A549 (cell line): ENCODE measurements around the gene CHML. TPM values are rescaled to one million over a fixed set of nuclear protein-coding genes. Genes with fewer than 3 reads are reported as not detected.
A peak's percentile ranks its signal among the peaks of the same experiment; 100 is the strongest.

ENCODE experiments used
- ATAC-seq, 2 experiments: fragments of 200-7000 bp in 1 of 2; fragments of >200 bp in 1 of 2; cut with Nextera tagmentation in 1 of 2; cut with Tn5 transposase in 1 of 2; 3 replicates each; pipeline versions ENCODE4 v1.8.0 to v1.9.1; 2018 to 2020; ENCODE audit warnings: mild to moderate bottlenecking in 1 of 2, moderate library complexity in 1 of 2
- CTCF ChIA-PET: fragments of 300-600 bp; sonication (Branson Sonifier 250); formaldehyde crosslinking; extraction: SDS; loops from one replicate; lab custom pipeline; 2021; ENCODE audit warnings: antibody characterized with exemption, inconsistent platforms; lab: Yijun Ruan, JAX
- POLR2A ChIA-PET: fragments of 350-600 bp; formaldehyde crosslinking; extraction: SDS; loops from one replicate; lab custom pipeline; 2021; ENCODE audit warnings: antibody characterized with exemption, inconsistent platforms; lab: Yijun Ruan, JAX
- DNase-seq, 2 experiments: peaks; one replicate each; pipeline versions ENCODE4 v3.0.0 to v3.0.0-alpha.2; 2011 to 2016; ENCODE audit warnings: low read depth in 1 of 2, low spot score in 1 of 2
- FAIRE-seq: peaks from 2 replicates; lab custom pipeline; 2011; peaks lifted over from hg19 to GRCh38; lab: Jason Lieb, UNC
- H3K27ac ChIP-seq, 2 experiments: fragments of >200 bp; sonication (Bioruptor Twin); formaldehyde crosslinking; 3 replicates each; pipeline ENCODE4 v1.5.1; 2016 to 2017
- H3K4me1 ChIP-seq: fragments of >200 bp; sonication (Bioruptor Twin); formaldehyde crosslinking; 3 replicates; pipeline ENCODE4 v1.6.1; 2016
- H3K4me2 ChIP-seq: fragments of >200 bp; sonication (Bioruptor Twin); formaldehyde crosslinking; 3 replicates; pipeline ENCODE4 v1.6.1; 2016
- H3K4me3 ChIP-seq: fragments of >200 bp; sonication (Bioruptor Twin); formaldehyde crosslinking; 3 replicates; pipeline ENCODE4 v1.5.1; 2016
- H3K9me3 ChIP-seq: fragments of >200 bp; sonication (Bioruptor Twin); formaldehyde crosslinking; 3 replicates; pipeline ENCODE4 v1.6.1; 2016
- BHLHE40 ChIP-seq: IDR thresholded peaks from 2 replicates; pipeline ENCODE4 v1.6.1; 2012; ENCODE audit warnings: low read depth, low read length, inconsistent platforms
- CBX2 ChIP-seq: fragments of 200-600 bp; sonication (generic); IDR thresholded peaks from 2 replicates; pipeline ENCODE4 v1.6.1; 2016; ENCODE audit warnings: low read depth, mild to moderate bottlenecking, borderline replicate concordance
- CBX8 ChIP-seq: fragments of 200-600 bp; sonication (generic); IDR thresholded peaks from 2 replicates; pipeline ENCODE4 v1.6.1; 2016
- CEBPB ChIP-seq, 2 experiments: fragments of >200 bp in 1 of 2; sonication (Bioruptor Twin) in 1 of 2; formaldehyde crosslinking in 1 of 2; IDR thresholded peaks; 2 replicates each; pipeline ENCODE4 v1.6.1; 2012 to 2016
- CHD2 ChIP-seq: fragments of 150-350 bp; IDR thresholded peaks from 2 replicates; pipeline ENCODE4 v1.6.1; 2014; ENCODE audit warnings: low read length; ENCODE audit not compliant: partially characterized antibody
- CHD4 ChIP-seq: fragments of 200-600 bp; sonication (generic); IDR thresholded peaks from 2 replicates; pipeline ENCODE4 v1.6.1; 2016; ENCODE audit warnings: antibody characterized with exemption, mild to moderate bottlenecking, borderline replicate concordance
- EHF ChIP-seq: fragments of 250-450 bp; sonication (Bioruptor Pico); IDR thresholded peaks from 2 replicates; pipeline ENCODE4 v1.5.0; 2020; ENCODE audit warnings: mild to moderate bottlenecking
- EHMT2 ChIP-seq: fragments of 200-600 bp; sonication (generic); IDR thresholded peaks from 2 replicates; pipeline ENCODE4 v1.6.1; 2016; ENCODE audit warnings: antibody characterized with exemption, low read depth, mild to moderate bottlenecking, moderate library complexity
- ESRRA ChIP-seq: fragments of 150-350 bp; IDR thresholded peaks from 2 replicates; pipeline ENCODE4 v1.6.1; 2014; ENCODE audit warnings: mild to moderate bottlenecking, low read length, borderline replicate concordance
- FOSB ChIP-seq: fragments of 250-450 bp; sonication (Bioruptor Pico); IDR thresholded peaks from 2 replicates; pipeline ENCODE4 v1.5.0; 2020; ENCODE audit warnings: mild to moderate bottlenecking, moderate library complexity
- FOSL2 ChIP-seq, 2 experiments: fragments of 450-650 bp in 1 of 2; fragments of >200 bp in 1 of 2; sonication (Bioruptor Twin) in 1 of 2; formaldehyde crosslinking; IDR thresholded peaks; 2 replicates each; pipeline versions ENCODE4 v1.5.0 to v1.6.1; 2016 to 2020; ENCODE audit warnings: mild to moderate bottlenecking in 1 of 2, moderate library complexity in 1 of 2
- GATA3 ChIP-seq: IDR thresholded peaks from 2 replicates; pipeline ENCODE4 v1.6.1; 2012; ENCODE audit warnings: borderline replicate concordance
- HDAC2 ChIP-seq: fragments of 200-600 bp; sonication (generic); IDR thresholded peaks from 2 replicates; pipeline ENCODE4 v1.6.1; 2016
- HEYL ChIP-seq: fragments of 250-450 bp; sonication (Bioruptor Pico); IDR thresholded peaks from 2 replicates; pipeline ENCODE4 v1.8.0; 2021; ENCODE audit warnings: mild to moderate bottlenecking, moderate library complexity
- HOXA7 ChIP-seq: fragments of 250-450 bp; sonication (Bioruptor Pico); IDR thresholded peaks from 2 replicates; pipeline ENCODE4 v1.5.0; 2020; ENCODE audit warnings: mild to moderate bottlenecking, moderate library complexity
- HOXB13 ChIP-seq: fragments of 250-450 bp; sonication (Bioruptor Pico); IDR thresholded peaks from 2 replicates; pipeline ENCODE4 v1.5.0; 2020; ENCODE audit warnings: low read depth, mild to moderate bottlenecking, moderate library complexity
- JUN ChIP-seq, 2 experiments: fragments of >200 bp; sonication (Bioruptor Twin); formaldehyde crosslinking; IDR thresholded peaks; 2 replicates in 1 of 2; 3 replicates in 1 of 2; pipeline ENCODE4 v1.6.1; 2016 to 2017
- JUNB ChIP-seq: fragments of >200 bp; sonication (Bioruptor Twin); formaldehyde crosslinking; IDR thresholded peaks from 2 replicates; pipeline ENCODE4 v1.6.1; 2016
- MAZ ChIP-seq: fragments of 150-350 bp; IDR thresholded peaks from 2 replicates; pipeline ENCODE4 v1.6.1; 2014; ENCODE audit warnings: antibody characterized with exemption, low read depth, low read length, borderline replicate concordance
- NFE2L2 ChIP-seq: fragments of 150-350 bp; conservative IDR thresholded peaks from 2 replicates; pipeline ENCODE4 v1.6.1; 2014; ENCODE audit warnings: low read length
- NPAS2 ChIP-seq: fragments of 250-450 bp; sonication (Bioruptor Pico); IDR thresholded peaks from 2 replicates; pipeline ENCODE4 v1.8.0; 2022; ENCODE audit warnings: mild to moderate bottlenecking, moderate library complexity, borderline replicate concordance
- NR3C1 ChIP-seq: fragments of >200 bp; sonication (Bioruptor Twin); formaldehyde crosslinking; IDR thresholded peaks from 3 replicates; pipeline ENCODE4 v1.6.1; 2017
- RCOR1 ChIP-seq: fragments of 150-350 bp; IDR thresholded peaks from 2 replicates; pipeline ENCODE4 v1.6.1; 2014; ENCODE audit warnings: antibody characterized with exemption, low read length, low read depth
- RFX5 ChIP-seq: fragments of 450-650 bp; IDR thresholded peaks from 2 replicates; pipeline ENCODE4 v1.7.1; 2014; ENCODE audit warnings: antibody characterized with exemption, mild to moderate bottlenecking, moderate library complexity
- RNF2 ChIP-seq: fragments of 200-600 bp; sonication (generic); IDR thresholded peaks from 2 replicates; pipeline ENCODE4 v1.6.1; 2016; ENCODE audit warnings: low read depth, mild to moderate bottlenecking, antibody characterized with exemption, moderate library complexity, borderline replicate concordance
- SMC3 ChIP-seq: fragments of >200 bp; sonication (Bioruptor Twin); formaldehyde crosslinking; IDR thresholded peaks from 3 replicates; pipeline ENCODE4 v1.6.1; 2018; ENCODE audit warnings: inconsistent platforms
- TFCP2L1 ChIP-seq: fragments of 250-450 bp; sonication (Bioruptor Pico); IDR thresholded peaks from 2 replicates; pipeline ENCODE4 v1.5.0; 2021; ENCODE audit warnings: mild to moderate bottlenecking
- ZC3H11A ChIP-seq: fragments of 450-650 bp; IDR thresholded peaks from 2 replicates; pipeline ENCODE4 v1.6.1; 2014; ENCODE audit warnings: antibody characterized with exemption, mild to moderate bottlenecking
- ZFP36 ChIP-seq: fragments of 450-650 bp; IDR thresholded peaks from 2 replicates; pipeline ENCODE4 v1.6.1; 2014; ENCODE audit warnings: borderline replicate concordance; ENCODE audit not compliant: partially characterized antibody
- ZNF302 ChIP-seq: fragments of 250-450 bp; sonication (Bioruptor Pico); IDR thresholded peaks from 2 replicates; pipeline ENCODE4 v1.9.0; 2021; ENCODE audit warnings: inconsistent platforms, mild to moderate bottlenecking, moderate library complexity
- WGBS: methylation state at CpG from one replicate; pipeline ENCODE4 v1.1.6; 2017; ENCODE audit errors: missing lambda C conversion rate; 5-methylcytosine and 5-hydroxymethylcytosine counted together
- polyA plus RNA-seq, 4 experiments: library from polyadenylated mRNA; depleted of rRNA in 3 of 4; stranded (reverse); fragments of >200 nt; fragmentation: RNase III in 1 of 4; extraction: RNeasy Plus Mini Kit Qiagen cat#74134 plus additional on column Dnase treatment in 1 of 4; gene quantifications; 2 replicates in 3 of 4; 3 replicates in 1 of 4; pipeline ENCODE4 v1.2.3, GENCODE V29; 2011 to 2017
- TF ChIP-seq, protein P1 (sequence below): fragments of 250-450 bp; sonication (Bioruptor Pico); IDR thresholded peaks from 2 replicates; pipeline ENCODE4 v1.5.0; 2021; ENCODE audit warnings: mild to moderate bottlenecking, moderate library complexity, borderline replicate concordance
- TF ChIP-seq, protein P2 (sequence below): fragments of 150-350 bp; IDR thresholded peaks from 2 replicates; pipeline ENCODE4 v1.6.1; 2014; ENCODE audit warnings: low read depth, mild to moderate bottlenecking, low read length
- TF ChIP-seq, protein P3 (sequence below): fragments of 200-600 bp; sonication (generic); IDR thresholded peaks from 2 replicates; pipeline ENCODE4 v1.6.1; 2016; ENCODE audit warnings: antibody characterized with exemption, mild to moderate bottlenecking, moderate library complexity

Gene CHML
- polyA plus RNA-seq, 2 of the 4 experiments (the other 2 are of a cell fraction): 8.8 to 15.2 TPM

DNA sequence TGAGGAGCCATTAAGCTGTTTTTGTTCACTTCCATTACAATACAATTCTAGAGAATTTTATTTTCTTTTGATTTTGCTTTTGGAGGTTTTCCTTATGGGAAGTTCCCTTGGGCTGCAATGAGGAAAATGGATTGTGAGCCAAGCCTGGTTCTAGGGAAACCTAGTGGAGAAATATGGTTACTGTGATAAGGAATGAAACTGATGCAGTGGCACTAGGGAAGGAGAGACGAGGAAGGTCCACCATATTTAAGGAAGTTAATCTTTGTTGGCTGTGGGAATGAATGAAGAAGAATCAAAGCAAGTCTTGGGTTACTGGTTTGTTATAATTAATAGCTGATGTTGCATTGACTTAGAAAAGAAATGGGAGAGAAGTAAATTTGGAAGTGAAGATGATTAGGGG lies 28.4 kb downstream of the CHML start:
- no peak overlapping the region for H3K4me3 ChIP-seq
- POLR2A ChIA-PET: interaction anchor here (1.7 kb wide), 1 partner anchor 29 kb away, joined by 7 read pairs; the partner anchor contains the start of genes CHML and OPN3
- no peak for DNase-seq
- H3K27ac ChIP-seq: peak overlapping the region; percentile 89 to 90
- H3K4me1 ChIP-seq: peaks cover 95% of the 10 kb centered on the region
- no peak for FAIRE-seq
- H3K4me2 ChIP-seq: peak overlapping the region; percentile 68
- CTCF ChIA-PET: interaction anchor here (0.6 to 10.4 kb wide), 39 partner anchors 10 to 1509 kb away, joined by 3 to 120 read pairs (median 5); partner anchors contain the start of genes CHML, EXO1, FH and KMO
- no peak for ATAC-seq
- peak; percentile 81 for TF ChIP-seq EHMT2
- TF ChIP-seq JUNB: no peak
- no peak for TF ChIP-seq CBX2
- TF ChIP-seq, protein P1, sequence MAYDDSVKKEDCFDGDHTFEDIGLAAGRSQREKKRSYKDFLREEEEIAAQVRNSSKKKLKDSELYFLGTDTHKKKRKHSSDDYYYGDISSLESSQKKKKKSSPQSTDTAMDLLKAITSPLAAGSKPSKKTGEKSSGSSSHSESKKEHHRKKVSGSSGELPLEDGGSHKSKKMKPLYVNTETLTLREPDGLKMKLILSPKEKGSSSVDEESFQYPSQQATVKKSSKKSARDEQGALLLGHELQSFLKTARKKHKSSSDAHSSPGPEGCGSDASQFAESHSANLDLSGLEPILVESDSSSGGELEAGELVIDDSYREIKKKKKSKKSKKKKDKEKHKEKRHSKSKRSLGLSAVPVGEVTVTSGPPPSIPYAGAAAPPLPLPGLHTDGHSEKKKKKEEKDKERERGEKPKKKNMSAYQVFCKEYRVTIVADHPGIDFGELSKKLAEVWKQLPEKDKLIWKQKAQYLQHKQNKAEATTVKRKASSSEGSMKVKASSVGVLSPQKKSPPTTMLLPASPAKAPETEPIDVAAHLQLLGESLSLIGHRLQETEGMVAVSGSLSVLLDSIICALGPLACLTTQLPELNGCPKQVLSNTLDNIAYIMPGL (CRISPR knock-in tag): no peak
- TF ChIP-seq ZNF302 (CRISPR knock-in tag): no peak
- TF ChIP-seq FOSB (CRISPR knock-in tag): no peak
- H3K9me3 ChIP-seq: no peaks in the 10 kb centered on the region
- 83% methylated on average over 1 of the region's 1 CpG for WGBS

DNA sequence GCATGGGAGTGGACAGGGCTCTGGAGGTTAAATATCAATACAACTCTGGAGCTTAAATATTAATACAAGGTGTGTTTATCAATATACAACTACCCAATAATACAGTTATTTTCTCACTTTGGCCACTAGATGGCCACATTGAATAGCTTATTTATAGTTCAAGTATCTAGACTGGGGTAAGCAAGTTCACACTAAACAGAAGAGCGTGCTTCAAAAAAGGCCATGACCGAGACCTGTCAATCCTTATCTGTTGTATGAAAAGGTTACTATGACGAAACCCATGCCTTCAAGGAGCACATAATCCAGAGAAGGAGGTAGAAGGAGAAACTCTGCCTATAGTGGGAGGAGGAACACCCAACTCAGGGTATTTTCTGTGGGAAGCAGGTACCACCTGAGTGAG lies 29.1 kb downstream of the CHML start:
- CTCF ChIA-PET: interaction anchor here (0.6 to 10.4 kb wide), 56 partner anchors 9 to 1509 kb away, joined by 3 to 120 read pairs (median 4); partner anchors contain the start of genes CHML, EXO1, FH and KMO
- Histone ChIP-seq H3K4me1 (peaks cover 95% of the 10 kb centered on the region), H3K4me2 (peak overlapping the region; percentile 68), H3K27ac (peak overlapping the region; percentile 89 to 90), H3K9me3 (no peaks in the 10 kb centered on the region), H3K4me3 (no peak overlapping the region)
- FAIRE-seq: peak; percentile 67
- DNase-seq: peak; percentile 57 to 90
- 1% methylated on average over 3 of the region's 3 CpGs for WGBS
- ATAC-seq: peak; percentile 41 to 63
- POLR2A ChIA-PET: interaction anchor here (1.1 to 1.3 kb wide), 2 partner anchors 16 to 20 kb away, joined by 4 to 5 read pairs; no protein-coding TSS in a partner anchor
- TF ChIP-seq, protein P2, sequence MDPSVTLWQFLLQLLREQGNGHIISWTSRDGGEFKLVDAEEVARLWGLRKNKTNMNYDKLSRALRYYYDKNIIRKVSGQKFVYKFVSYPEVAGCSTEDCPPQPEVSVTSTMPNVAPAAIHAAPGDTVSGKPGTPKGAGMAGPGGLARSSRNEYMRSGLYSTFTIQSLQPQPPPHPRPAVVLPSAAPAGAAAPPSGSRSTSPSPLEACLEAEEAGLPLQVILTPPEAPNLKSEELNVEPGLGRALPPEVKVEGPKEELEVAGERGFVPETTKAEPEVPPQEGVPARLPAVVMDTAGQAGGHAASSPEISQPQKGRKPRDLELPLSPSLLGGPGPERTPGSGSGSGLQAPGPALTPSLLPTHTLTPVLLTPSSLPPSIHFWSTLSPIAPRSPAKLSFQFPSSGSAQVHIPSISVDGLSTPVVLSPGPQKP: no peak
- TF ChIP-seq ZC3H11A (no peak), NR3C1 (no peak), FOSB (CRISPR knock-in tag) (no peak), FOSL2 (IDR thresholded peaks at IDR 0.05) (no peak), FOSL2 (CRISPR knock-in tag; IDR thresholded peaks at IDR 0.05) (0 out of 2 replicates have a peak, but pooled peaks have one; percentile 13), CEBPB (IDR thresholded peaks at IDR 0.05) (peak in 1 of 2 experiments; percentile 80; a peak in 2 of 4 replicates), JUN (IDR thresholded peaks at IDR 0.05) (no peak), TFCP2L1 (CRISPR knock-in tag) (no peak), HOXA7 (CRISPR knock-in tag) (no peak), ESRRA (no peak), RNF2 (no peak), HOXB13 (CRISPR knock-in tag) (no peak), RCOR1 (no peak), GATA3 (peak; percentile 58; the same call in 1 of the 2 replicates), NPAS2 (CRISPR knock-in tag) (no peak), ZFP36 (no peak), SMC3 (peak; percentile 80), RFX5 (no peak), NFE2L2 (no peak), CHD2 (no peak), ZNF302 (CRISPR knock-in tag) (no peak), CBX8 (no peak), HEYL (CRISPR knock-in tag) (no peak), MAZ (no peak), EHF (CRISPR knock-in tag) (no peak), CHD4 (no peak), HDAC2 (no peak), BHLHE40 (no peak)
- TF ChIP-seq, protein P3, sequence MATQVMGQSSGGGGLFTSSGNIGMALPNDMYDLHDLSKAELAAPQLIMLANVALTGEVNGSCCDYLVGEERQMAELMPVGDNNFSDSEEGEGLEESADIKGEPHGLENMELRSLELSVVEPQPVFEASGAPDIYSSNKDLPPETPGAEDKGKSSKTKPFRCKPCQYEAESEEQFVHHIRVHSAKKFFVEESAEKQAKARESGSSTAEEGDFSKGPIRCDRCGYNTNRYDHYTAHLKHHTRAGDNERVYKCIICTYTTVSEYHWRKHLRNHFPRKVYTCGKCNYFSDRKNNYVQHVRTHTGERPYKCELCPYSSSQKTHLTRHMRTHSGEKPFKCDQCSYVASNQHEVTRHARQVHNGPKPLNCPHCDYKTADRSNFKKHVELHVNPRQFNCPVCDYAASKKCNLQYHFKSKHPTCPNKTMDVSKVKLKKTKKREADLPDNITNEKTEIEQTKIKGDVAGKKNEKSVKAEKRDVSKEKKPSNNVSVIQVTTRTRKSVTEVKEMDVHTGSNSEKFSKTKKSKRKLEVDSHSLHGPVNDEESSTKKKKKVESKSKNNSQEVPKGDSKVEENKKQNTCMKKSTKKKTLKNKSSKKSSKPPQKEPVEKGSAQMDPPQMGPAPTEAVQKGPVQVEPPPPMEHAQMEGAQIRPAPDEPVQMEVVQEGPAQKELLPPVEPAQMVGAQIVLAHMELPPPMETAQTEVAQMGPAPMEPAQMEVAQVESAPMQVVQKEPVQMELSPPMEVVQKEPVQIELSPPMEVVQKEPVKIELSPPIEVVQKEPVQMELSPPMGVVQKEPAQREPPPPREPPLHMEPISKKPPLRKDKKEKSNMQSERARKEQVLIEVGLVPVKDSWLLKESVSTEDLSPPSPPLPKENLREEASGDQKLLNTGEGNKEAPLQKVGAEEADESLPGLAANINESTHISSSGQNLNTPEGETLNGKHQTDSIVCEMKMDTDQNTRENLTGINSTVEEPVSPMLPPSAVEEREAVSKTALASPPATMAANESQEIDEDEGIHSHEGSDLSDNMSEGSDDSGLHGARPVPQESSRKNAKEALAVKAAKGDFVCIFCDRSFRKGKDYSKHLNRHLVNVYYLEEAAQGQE: no peak
